HL-60/S4 treated with phorbol 12-myristate 13-acetate at 8.2 ng/mL for 4 days and 3 days (cell line): ENCODE results near the gene AASS.

Experiments
- in situ Hi-C: fragments of 300-500 bp; cut with MboI; formaldehyde crosslinking; loops from 2 replicates; pipeline ENCODE4 v1.15.0; 2022; ENCODE audit warnings: low sequenced_read_pairs

The AASS gene

DNA sequence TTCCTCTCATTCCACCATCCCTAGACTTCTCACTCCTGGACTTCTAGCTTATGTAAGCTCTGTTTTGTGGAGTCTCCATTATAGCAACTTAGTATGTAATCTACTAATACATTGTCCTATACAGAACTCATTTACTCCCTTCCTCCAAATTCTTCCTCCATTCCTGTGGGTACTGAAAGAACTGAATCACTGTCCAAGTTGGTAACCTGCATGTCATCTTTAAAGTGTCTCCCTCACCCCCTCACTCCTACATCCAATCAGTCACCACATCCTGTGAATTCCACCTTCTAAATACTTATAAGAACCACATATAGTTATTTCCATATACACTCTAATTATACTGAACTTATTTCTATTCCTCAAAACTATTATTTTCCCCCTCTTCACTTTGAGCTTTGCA is 20.3 kb downstream of the AASS start:
- in situ Hi-C loops = no loop called here

DNA sequence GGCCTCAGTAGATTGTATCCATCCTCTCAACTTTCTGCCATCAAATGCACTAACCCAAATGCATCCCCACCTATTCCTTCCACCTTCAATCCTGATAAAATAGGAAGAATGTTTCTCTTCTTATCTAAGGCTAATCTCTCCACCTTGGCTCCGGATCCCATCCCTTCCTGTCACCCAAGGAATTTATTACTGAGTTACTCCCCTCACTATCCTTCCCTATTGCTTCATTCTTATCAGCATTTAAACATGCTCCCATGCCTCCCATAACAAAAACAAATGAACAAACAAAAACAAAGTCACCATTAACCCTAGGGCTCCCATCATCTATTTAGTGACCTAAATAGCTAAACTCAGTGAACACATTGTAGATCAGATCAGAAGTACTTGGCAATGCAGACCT is 25.3 kb downstream of the AASS start:
- in situ Hi-C loops = no loop called here

DNA sequence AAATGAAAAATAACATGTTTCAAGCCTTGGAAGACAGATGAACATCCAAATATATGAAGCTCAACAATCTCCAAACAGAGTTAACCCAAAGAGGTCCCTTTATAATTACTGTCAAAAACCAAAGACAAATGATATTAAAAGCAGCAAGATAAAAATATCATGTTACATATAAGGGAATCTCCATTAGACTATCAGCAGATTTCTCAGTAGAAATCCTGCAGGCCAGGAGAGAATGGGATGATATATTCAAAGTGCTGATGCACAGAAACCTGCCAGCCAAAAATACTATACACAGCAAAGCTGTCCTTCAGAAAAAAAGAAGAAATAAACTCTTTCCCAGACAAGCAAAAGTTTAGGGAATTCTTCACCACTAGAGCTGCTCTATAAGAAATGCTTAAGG is 41.0 kb downstream of the AASS start:
- in situ Hi-C loops = no loop called here

DNA sequence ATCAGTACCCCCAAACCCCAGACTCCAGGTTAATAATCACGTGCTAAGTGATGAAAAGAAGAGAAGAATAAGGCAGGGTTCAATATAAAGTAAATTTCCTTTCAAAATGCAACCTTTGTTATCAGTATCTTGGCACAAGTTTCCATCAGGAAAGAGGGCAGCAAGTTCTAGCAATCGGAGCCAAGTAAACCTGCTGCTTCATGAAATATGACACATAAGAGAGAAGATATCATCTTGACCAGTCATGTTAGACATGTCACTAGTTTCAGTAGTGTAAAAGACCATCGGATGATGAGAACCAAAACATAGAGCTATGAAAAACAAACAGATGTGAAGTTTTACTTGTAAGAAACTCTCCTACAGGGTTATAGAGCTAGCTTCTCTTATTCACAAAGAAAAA is 44.0 kb downstream of the AASS start:
- in situ Hi-C loops = no loop called here

DNA sequence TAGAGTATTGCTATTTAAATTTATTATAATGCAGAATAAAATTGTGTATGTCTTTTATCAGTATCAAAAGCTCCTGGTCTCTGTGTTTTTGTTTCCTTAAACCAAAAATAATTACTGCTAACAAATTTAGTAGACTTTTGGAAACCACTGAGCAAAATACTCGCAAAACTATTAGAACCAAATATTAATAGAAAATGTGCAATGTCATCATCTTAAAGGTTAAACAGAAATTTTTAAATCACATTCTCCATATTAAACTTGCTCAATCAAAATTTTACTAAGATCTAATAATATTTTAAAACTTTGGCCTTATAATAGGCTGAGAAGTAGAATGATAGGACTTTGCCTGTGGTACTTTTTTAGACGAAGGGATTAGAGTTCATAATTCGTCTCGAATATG is 48.4 kb downstream of the AASS start:
- in situ Hi-C loops = no loop called here

DNA sequence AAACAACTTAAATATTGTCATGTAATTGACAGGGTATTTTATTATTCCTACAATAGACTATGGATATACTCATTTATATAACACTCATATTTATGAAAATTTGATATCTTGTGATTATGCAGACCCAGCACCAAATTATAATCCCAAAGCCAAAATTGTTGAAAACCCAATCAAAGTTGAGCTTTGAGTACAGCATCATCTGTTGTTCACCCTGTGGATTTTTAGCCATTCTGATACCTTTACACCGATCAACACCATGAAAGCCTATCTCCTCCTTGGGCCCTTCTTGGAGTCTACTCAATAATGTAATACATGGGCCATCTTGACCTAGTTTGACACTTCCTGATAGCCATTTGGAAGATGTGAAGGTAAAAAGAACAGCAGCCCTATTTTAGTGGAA is 49.5 kb downstream of the AASS start:
- in situ Hi-C loops = no loop called here

DNA sequence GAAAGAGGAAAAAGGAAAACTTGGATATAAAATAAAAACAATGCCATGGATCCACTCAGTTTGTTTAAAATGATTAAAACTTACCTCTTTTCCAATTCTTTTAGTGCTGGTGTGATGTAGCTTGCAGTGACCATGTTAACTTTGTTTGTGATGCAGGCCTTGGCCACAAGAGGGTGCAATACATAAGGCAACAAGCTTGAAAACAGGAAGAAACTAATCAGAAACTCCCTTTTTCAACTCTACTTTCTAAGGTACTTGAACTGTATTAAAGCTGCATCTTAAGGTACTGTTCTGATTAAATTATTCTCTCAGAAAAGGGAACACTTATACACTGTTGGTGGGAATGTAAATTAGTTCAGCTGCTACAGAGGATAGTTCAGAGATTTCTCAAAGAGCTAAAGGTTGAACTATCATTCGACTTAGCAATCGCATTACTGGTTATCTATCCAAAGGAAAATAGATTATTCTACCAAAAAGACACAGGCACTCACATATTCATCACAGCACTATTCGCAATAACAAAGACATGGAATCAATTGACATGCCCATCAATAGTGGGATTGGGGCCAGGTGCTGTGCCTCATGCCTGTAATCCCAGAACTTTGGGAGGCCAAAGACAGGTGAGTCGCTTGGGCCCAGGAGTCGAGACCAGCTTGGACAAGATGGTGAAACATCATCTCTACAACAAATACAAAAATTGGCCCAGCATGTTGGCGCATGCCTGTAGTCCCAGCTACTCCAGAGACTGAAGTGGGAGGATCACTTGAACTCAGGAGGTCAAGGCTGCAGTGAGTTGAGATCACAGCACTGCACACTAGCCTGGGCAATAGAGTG is 50.9 kb downstream of the AASS start:
- in situ Hi-C loops = no loop called here

DNA sequence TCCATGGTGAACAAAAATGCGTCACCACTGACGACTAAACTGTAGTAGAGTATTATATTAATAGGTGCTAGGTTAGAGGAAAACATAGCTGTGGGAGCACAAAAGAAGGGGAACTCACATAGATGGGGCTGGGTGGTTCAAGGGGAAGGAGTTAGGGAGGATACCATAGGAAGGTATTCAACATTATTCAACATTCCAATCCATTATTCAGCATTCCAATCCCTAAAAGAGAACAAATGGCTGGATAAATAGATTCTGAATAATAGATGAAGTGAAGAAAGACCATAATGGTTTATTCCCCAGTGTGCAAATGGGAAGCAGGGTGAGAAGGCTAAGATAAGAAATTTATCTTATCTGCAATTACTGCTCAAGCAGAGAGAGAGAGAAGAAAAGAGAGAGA is 61.4 kb downstream of the AASS start:
- in situ Hi-C loops = no loop called here

DNA sequence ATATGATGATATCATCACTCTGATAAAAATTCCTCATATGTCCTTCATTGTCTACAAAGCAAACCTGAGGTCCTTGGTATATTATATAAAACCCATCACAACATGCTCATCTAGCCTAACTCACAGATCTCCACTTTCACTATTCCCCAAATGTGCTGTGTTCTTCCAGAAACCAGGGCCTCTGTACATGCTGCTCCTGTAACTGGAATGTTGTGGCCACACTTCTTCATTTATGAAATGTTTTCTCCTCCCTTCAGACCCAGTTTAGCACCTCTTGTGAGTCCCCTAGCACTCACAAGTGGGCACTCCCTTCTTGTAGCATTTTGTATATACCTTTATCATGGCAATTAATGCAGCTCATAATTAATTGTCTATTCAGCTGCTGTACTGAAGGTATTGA is 61.9 kb downstream of the AASS start:
- in situ Hi-C loops = no loop called here

DNA sequence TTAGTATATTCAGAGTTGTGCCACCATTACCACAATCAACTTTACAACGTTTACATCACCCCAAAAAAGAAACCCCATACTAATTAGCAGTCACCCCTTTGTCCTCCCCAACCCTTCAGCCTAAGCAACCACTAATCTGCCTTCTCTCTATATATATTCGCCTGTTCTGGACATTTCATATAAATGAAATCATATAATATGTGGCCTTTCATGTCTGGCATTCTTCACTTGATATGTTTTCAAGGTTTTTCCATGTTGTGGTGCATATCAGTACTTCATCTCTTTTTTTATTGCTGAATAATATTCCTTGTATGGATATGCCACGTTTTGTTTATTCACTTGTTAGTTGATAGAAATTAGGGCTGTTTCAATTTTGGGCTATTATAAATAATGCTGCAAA is 70.4 kb downstream of the AASS start:
- in situ Hi-C loops = no loop called here

DNA sequence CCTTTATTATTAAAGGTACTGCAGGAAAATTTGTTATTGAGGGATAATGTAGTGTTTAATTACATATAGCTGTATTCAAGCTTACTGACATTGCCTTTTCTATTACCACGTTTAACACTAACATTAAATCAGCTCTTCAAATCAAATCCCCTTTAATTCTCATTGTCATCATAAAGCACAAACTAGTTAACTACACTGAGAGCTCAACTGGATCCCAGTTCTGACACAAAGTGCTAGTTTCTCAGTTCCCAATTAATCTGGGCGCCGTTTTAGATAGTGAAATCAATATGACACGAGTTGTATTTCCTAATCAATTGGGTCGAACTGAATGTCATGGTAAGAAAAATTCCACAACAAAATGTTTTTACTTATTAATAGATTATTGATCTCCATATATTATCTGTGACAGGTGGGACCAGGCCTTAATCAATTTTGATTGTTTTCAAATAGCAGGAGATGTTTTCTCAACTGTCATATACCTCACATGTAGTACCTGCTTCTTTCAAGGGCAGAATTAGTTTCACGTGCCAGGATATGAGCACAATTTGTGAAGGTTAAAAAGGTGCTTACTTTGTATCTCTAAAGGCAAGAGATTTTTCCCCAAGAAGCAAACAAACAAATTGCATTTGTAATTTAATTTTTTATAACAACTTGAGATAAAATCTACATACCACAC is 71.0 kb downstream of the AASS start:
- in situ Hi-C loops = no loop called here

DNA sequence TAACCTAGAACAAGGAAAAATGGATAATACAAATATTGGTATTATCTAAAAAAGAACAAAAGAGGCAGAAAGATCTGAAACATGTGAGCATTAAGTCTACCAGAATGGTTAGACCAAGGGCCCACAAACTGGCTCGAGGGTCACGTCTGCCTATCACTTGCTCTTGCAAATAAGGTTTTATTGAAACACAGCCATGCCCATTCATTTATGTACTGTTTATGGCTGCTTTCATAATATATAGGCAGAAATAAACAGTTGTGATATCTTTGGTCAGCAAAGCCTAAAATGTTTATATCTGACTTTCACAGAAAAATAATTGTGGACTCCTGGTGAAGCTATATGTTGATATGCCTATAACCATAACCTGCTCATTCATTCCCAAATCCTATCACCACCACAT is 71.8 kb downstream of the AASS start:
- in situ Hi-C loops = no loop called here

DNA sequence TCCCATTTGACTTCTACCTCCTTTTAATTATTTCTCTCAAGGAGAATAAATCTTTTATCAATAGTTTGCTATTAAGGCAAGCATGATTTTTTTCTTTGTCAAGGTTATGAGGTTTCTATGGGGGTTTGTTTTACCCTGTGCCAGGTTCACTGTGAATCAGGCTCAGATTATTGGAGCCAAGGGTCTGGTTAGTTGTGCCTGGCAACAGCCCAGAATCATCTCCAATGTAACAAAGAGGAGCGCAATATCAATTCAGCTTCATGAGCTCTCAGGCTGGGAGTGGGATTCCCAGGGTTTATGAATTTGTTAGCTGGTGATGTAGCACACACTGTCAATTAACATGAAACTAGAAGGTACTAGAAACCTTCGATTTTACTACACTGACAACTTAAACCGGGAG is 73.2 kb downstream of the AASS start:
- in situ Hi-C loops = no loop called here

DNA sequence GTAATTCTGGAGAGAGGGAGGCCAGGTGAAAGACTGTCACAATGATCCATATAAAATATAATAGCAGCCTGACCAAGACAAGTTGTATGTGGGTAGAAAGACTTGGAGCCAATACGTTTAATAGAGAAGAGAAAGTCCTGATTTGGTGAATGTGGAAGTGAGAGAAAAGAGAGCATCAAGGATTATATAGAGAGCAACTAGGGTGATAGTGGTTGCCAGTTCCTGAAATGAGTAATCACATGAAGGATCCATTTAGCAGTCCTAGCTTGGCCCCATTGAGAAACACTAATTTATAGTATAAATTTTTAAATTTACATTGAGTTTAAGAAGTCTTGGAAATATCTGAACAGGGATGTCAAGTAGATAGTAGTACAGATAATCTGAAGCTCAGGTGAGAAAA is 74.0 kb downstream of the AASS start:
- in situ Hi-C loops = no loop called here

DNA sequence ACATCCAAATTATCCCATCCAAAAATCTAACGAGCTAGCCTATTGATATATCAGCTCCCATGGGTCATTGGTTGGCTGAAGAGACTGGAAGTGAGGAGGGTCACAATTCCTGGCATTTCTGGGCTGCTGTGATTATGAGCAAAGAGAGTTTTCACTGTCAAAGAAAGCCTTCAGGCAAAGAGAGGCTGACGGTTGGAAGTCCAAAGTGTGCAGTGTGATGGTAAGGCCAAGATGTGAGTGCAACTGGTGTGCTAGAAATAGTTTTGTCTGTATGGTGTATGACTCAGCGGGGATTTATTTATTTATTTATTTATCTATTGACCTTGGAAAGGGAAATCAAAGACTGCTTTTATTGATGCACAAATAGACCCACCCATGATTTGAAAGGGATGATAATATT is 75.0 kb downstream of the AASS start:
- in situ Hi-C loops = no loop called here

DNA sequence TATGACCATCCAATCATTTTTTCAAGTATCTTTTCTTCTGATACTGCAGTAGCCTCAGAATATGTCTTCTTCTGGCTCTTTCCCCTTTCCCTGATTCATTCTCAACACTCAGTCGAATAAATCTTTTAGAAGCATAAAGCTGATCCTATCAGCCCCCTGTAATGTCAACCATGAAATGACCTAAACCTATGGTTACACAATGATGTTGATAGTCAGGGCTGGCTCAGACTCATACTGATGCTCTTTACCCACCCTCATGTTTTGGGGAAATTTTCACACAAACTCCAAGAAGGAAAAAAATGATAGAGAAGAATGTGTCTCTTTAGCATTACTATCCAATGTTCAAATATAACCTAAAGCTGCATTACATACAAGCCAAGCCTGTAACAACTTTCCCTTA is 76.0 kb downstream of the AASS start:
- in situ Hi-C loops = no loop called here

DNA sequence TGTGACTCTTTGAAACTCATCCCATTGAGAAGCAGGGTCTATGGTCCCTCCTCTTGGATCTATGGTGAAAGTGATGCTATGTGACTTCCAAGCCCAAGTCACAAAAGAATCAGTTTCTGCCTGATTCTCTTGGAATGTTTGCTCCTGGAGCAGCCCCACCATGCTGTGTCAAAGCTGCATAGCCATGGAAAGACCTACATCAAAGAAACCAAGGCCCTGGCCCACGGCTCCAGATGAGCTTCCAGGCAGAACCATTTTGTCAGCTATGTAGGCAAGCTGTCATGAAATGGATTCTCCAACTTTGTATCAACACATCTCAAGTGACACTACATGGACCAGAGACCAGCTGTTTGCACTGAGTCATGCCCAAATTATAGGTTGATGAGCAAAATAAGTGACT is 77.0 kb downstream of the AASS start:
- in situ Hi-C loops = no loop called here

DNA sequence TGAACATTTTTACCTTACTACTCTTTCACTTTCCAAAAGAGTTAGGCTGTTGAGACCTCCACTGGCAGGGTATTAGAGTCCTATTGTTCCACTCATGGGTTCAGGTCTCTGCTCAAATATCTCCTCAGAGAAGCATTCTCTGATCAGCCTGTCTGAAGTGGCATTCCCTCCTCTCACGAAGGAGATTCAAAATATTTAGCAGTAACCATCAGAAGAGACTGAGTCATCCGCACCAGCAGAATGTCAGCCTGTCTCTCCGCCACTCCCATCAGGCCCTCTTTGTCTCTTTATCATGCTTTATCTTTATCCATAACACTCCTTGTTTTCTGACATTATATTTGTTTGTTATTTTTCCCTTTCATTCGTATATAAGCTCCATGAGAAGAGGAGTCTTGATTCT is 79.1 kb downstream of the AASS start:
- in situ Hi-C loops = no loop called here

DNA sequence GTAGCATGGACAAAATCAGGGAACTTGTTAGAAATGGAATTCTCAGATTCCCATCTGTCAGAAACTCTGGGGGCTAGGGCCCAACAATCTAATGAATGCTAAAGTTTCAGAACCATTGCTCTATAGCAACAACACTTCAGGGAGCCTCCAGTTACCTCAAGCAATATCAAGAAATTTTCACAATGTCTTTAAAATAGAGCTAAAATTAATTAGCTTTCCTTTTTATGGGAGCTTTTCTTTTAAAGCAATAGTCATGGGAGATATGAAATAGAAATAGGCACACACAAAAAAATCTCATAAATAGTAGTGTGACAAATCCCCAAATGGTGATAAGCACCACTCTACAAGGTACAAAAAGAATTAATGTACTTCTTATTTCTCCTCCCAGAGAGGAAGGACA is 80.9 kb downstream of the AASS start:
- in situ Hi-C loops = no loop called here

DNA sequence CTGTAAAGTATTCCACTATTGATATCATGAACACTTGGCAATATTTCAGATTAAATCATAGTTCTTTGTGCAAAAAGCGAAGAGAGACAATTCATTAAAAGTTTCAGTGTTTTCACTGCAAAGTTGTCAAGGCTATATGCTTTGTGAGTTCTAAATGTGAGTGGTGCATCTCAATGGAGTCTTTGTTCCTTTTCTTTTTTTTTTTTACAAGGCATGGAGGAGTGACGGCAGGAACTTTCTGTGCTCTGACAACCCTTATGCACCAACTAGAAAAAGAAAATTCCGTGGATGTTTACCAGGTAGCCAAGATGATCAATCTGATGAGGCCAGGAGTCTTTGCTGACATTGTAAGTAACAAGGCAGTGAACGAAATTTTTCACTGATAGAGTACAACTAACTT is 84.5 kb downstream of the AASS start:
- in situ Hi-C loops = no loop called here

DNA sequence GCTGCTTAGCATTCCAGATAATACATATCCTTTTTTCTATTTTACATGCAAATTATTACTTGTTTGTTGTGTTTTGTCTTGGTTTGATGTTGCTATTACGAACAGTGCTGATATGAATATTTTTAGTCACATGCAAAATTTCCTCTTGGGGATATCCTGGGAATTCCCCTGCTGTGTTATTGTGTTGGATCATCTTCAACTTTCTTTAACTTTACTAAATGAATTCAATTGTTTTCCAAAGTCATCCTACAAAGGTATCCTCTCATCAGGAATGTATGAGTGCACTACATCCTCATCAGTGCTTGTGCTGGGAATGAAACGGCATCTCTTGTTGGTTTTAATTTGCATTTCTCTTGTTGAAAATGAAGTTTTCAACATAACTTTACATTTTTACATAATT is 87.1 kb downstream of the AASS start:
- in situ Hi-C loops = no loop called here

DNA sequence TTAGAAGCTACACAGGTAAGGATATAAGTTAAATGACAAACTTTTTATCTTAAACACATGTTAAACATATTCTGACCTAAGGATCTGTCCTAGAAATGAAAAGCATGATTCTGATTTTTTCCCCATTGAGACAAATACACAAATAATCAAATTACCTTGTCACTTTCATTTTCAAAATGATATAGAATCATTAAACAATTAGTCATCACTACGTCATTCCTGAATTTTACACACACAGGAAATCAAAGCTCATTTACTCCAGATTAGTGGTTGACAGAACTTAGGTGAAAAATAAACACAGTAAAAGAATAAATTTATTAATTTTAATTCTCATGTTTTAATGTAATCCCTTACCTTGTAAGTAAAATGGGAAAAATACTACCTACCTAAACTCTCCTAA is 89.0 kb downstream of the AASS start:
- in situ Hi-C loops = no loop called here

DNA sequence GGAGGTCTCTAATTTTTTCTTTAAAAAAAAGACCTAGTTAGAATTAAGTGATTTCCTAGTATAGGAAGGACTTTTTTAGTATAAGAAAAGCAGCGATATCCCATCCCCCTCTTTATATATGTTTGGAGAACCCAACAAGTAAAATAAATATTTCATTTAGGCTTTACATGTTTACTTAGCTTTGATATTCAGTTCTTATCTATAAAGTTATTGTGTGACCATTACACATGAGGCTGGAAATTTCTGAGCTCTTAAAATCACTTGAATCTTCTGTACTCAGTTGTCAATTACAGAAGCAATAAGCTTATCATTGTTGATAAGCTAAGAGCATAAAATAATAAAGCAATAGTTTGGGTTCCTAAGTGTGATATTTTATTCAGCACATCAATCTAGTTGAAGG is 89.7 kb downstream of the AASS start:
- in situ Hi-C loops = no loop called here
